Activated CD4-positive, alpha-beta T cell treated with anti-CD3 and anti-CD28 coated beads, Interleukin-2, amount 10 ng/mL, durations not matched to agents 24 days and 14 days (primary cell): ENCODE results near the gene SSX2IP. TPM values are rescaled to one million over a fixed set of nuclear protein-coding genes. Genes with fewer than 3 reads are reported as not detected.

Source experiments
- DNase-seq: peaks from one replicate; pipeline ENCODE4 v3.0.0; 2022
- H3K27ac Mint-ChIP-seq: one replicate; pipeline ENCODE4 v1.8.0; 2022; ENCODE audit warnings: mild to moderate bottlenecking, mixed read lengths
- H3K27me3 Mint-ChIP-seq: one replicate; pipeline ENCODE4 v1.8.0; 2022; ENCODE audit warnings: mixed read lengths
- H3K36me3 Mint-ChIP-seq: one replicate; pipeline ENCODE4 v1.8.0; 2022; ENCODE audit warnings: low read depth, mild to moderate bottlenecking, mixed read lengths
- H3K4me1 Mint-ChIP-seq: one replicate; pipeline ENCODE4 v1.8.0; 2021; ENCODE audit warnings: mixed read lengths
- H3K4me3 Mint-ChIP-seq: one replicate; pipeline ENCODE4 v1.8.0; 2022; ENCODE audit warnings: mild to moderate bottlenecking, moderate library complexity, mixed read lengths
- H3K9me3 Mint-ChIP-seq: one replicate; pipeline ENCODE4 v1.8.0; 2021; ENCODE audit warnings: mixed read lengths
- intact Hi-C: fragments of 100-400 bp; cut with micrococcal nuclease; formaldehyde crosslinking; loops from one replicate; pipeline ENCODE4 v1.15.1; 2023
- total RNA-seq: library from RNA; stranded (reverse); gene quantifications from 2 replicates; pipeline ENCODE4 v1.2.3, GENCODE V29; 2022

Gene SSX2IP
- total RNA-seq, 1 donor from 2014 or later: 11.8 TPM

DNA sequence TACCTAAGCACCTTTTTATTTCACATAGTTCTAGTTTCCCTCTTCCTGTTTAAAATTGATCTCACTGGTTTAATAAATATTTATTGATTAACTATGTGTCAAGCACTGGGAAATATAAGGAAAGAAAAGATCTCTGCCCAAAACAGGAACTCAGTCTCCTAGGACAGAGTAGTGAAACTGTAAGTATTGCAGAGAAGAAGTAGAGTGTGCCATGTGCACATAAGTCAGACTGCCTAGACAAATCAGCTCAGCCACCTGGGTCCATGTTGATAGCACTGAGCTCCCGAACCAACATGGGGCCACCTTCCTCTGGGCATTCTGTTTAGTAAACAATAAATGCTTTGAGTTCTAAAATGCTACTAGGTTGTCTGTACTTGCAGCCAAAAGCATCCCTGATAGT, 9.8 kb upstream of the SSX2IP start:
- DNase-seq: no peak
- intact Hi-C loops: no loop called here
- H3K4me3 Mint-ChIP-seq: no peak overlapping the region
- H3K27ac Mint-ChIP-seq: no peak overlapping the region
- no peaks in the 10 kb centered on the region for H3K36me3 Mint-ChIP-seq
- H3K9me3 Mint-ChIP-seq: no peaks in the 10 kb centered on the region
- peaks cover 5% of the 10 kb centered on the region for H3K4me1 Mint-ChIP-seq
- H3K27me3 Mint-ChIP-seq: peaks cover 10% of the 10 kb centered on the region

DNA sequence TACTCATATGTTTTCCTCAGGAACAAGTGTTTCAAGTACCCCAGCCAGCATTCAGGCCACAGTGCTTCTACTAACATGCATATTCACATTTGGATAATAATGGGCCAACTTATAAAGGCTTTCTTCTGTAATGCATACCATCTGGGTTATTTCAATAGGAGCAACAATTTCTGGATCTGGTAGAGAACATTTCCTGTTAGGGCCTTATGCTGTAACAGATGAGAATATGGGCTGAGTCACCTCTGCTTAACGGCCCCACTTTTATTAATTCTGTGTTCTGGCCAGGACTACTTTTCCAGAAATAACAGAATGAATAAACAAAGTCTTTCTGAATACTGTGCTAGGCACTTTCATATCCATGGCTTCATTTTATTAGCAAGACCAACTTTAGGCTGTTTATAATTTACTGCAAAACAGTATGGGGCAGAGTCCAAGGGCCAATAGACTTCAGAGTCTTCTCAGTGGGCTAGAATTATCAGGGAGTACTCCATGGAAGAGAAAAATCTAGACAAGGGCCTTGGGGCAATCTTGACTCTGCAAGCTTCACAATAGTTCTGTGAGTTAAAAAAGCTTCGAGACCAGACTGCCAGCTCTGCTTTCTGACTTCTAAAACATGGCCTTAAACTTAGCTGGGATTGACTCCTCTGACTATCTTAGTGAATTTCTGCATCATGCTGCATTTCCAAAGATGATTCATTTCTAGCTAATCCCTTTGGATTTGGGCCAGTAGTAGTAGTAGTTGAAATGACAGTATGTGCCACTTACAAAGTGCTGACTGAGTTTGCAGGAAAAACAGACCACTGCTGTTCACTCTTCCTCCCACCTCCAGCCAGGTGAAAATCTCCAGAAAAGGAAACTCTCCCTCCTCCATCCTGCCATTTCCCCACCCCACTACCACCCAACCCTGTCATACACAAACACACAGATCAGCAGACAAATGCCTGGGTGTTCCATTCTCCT, 8.2 kb upstream of the SSX2IP start:
- Mint-ChIP-seq H3K36me3 (no peaks in the 10 kb centered on the region), H3K27ac (no peak overlapping the region), H3K27me3 (peaks cover 10% of the 10 kb centered on the region), H3K4me3 (no peak overlapping the region), H3K4me1 (peaks cover 5% of the 10 kb centered on the region), H3K9me3 (no peaks in the 10 kb centered on the region)
- intact Hi-C loops: no loop called here
- DNase-seq: no peak

DNA sequence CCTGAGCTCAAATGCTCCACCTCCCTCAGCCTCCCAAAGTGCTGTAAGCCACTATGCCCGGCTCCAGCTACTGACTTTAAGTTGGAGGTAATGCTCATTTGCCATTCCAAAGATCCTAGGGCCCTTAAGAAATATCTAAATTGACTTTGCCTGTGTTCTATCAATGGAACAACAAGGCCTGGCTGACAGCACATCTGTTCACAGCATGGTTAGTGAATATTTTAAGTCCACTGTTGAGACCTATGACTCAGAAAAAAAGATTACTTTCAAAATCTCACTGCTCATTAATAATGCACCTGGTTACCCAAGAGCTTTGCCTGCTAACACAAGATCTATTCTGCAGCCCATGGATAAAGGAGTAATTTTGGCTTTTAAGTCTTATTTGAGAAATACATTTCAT, 3.5 kb upstream of the SSX2IP start:
- Mint-ChIP-seq H3K27me3 (peaks cover 1% of the 10 kb centered on the region), H3K9me3 (no peaks in the 10 kb centered on the region), H3K4me3 (no peak overlapping the region), H3K4me1 (peaks cover 28% of the 10 kb centered on the region), H3K27ac (no peak overlapping the region), H3K36me3 (no peaks in the 10 kb centered on the region)
- intact Hi-C loops: loop anchor here (2.0 to 5.0 kb wide), 3 partner anchors 27 to 304 kb away; partner anchors contain the start of gene MCOLN2
- DNase-seq: no peak

DNA sequence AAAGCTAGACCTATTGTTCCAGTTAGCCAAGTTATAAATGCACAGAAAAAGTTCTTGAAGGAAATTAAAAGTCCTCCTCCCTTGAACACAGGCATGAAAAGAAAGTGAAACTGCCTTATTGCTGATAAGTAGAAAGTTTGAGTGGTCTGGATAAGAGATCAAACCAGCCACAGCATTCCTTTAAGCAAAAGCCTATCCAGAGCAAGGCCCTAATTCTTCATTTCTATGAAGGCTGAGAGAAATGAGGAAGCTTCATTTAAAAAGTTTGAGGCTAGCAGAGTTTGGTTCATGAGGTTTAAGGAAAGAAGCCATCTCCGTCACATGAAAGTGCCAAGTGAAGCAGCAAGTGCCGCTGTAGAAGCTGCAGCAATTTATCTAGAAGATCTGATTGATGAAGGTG, 2.7 kb upstream of the SSX2IP start:
- DNase-seq: peak; percentile 68
- Mint-ChIP-seq H3K36me3 (no peaks in the 10 kb centered on the region), H3K27ac (peak overlapping the region; percentile 79), H3K9me3 (no peaks in the 10 kb centered on the region), H3K27me3 (peaks cover 4% of the 10 kb centered on the region), H3K4me3 (peak overlapping the region; percentile 78), H3K4me1 (peaks cover 33% of the 10 kb centered on the region)
- intact Hi-C loops: loop anchor here (2.0 to 5.0 kb wide), 3 partner anchors 28 to 304 kb away; partner anchors contain the start of gene MCOLN2

DNA sequence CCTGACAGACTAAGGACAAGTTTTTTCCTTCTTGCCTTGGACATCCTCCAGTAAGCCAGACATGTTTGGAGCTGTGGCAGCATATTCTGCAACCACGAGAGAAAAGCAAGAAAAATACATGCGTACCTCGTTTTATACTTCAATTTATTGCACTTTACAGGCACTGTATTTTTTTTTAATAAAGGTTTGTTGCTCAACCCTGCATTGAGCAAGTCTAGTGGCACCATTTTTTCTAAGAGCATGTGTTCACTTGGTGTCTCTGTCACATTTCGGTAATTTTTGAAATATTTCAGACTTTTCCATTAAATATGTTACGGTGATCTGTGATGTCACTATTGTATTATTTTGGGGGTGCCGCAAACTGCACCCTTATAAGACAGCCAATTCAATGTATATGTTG, 2.1 kb upstream of the SSX2IP start:
- intact Hi-C loops: loop anchor here (2.0 to 5.0 kb wide), 3 partner anchors 28 to 305 kb away; partner anchors contain the start of gene MCOLN2
- Mint-ChIP-seq H3K4me1 (peaks cover 36% of the 10 kb centered on the region), H3K9me3 (no peaks in the 10 kb centered on the region), H3K27me3 (peaks cover 4% of the 10 kb centered on the region), H3K4me3 (peak overlapping the region; percentile 78), H3K27ac (peak overlapping the region; percentile 79), H3K36me3 (no peaks in the 10 kb centered on the region)
- DNase-seq: peak; percentile 52

DNA sequence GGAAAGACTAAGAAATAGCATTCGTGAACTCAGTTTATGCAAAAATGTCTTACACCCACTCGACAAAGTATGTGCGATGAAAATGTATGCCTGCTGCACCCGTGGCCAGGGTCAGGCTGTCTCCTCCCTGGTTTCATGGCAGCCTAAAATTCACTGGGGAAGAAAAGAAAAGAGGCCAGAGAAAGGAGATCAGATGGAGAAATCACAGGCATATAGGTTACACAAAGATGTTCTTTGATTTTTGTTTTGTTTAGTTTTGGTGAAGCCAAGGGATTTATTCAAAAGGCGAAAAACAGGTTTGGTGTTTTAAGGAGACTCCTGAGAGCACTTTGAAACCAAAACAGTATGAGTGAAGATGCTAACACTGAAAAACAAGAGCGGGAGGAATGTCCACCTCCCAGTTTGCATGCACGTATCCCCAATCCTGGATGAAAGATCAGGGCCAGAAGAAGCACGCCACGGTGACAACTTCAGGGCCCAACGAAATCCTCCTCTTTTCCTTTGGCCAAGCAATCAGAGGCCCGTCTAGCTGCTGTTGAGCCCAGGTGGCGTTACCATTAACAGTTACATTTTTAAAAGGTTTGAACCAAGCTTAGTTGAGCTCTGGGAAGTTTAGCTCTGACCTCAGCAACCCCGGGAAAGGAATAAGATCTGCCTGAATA, 992 bp upstream of the SSX2IP start:
- H3K36me3 Mint-ChIP-seq: peaks cover 3% of the 10 kb centered on the region
- H3K4me1 Mint-ChIP-seq: peaks cover 43% of the 10 kb centered on the region
- H3K4me3 Mint-ChIP-seq: peak overlapping the region; percentile 98
- H3K9me3 Mint-ChIP-seq: no peaks in the 10 kb centered on the region
- peak; percentile 60 for DNase-seq
- H3K27ac Mint-ChIP-seq: peak overlapping the region; percentile 95
- intact Hi-C loops: loop anchor here (2.0 to 5.0 kb wide), 4 partner anchors 62 to 306 kb away; partner anchors contain the start of gene MCOLN2
- peaks cover 4% of the 10 kb centered on the region for H3K27me3 Mint-ChIP-seq

DNA sequence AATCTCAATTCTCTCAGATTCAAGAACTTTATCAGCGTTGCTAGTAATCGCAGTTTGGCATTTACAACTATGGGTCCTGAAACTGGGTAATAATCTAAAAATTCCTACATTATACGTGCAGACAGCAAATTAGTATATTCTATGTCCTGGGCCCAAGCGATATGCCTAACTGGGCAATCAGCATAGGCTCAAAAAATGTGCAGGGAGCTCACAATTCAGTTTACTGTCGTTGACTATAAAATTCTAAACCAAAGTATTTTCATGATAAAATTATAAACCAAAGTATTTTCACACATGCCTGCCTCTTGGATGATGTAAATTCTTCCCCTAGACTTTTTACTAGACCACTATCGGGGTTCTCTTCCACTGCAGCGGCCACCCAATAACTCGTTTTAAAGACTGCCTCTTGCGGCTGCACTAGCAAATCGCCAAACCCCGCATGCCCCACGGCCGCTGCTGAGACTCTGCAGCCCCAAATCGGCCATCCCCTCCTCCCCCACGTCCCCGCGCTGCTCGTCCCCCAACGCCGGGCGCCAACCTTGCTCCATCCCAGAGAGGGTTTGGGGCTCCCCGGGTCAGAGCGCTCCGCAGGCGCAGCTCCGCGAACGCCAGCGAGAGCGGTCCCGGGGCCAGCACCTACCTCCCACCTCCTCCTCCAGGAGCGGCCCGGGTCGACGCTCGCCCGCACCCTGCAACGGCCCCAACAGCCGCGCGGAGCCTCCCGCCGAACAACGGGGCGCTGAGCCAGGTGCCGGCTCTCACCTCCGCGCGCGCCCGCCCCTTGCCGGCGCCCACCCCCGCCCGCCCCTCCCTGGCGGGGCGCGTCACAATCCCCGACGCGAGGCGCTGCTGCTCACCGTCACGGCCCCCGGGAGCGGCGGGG, 506 bp downstream of the SSX2IP start:
- Mint-ChIP-seq H3K36me3 (peaks cover 3% of the 10 kb centered on the region), H3K27me3 (peaks cover 4% of the 10 kb centered on the region), H3K27ac (peak overlapping the region; percentile 42), H3K9me3 (no peaks in the 10 kb centered on the region), H3K4me3 (peak overlapping the region; percentile 98), H3K4me1 (peaks cover 43% of the 10 kb centered on the region)
- intact Hi-C loops: loop anchor here (1.0 to 5.0 kb wide), 8 partner anchors 63 to 543 kb away; partner anchors contain the start of genes CTBS, GNG5, MCOLN2 and RPF1
- DNase-seq: no peak

DNA sequence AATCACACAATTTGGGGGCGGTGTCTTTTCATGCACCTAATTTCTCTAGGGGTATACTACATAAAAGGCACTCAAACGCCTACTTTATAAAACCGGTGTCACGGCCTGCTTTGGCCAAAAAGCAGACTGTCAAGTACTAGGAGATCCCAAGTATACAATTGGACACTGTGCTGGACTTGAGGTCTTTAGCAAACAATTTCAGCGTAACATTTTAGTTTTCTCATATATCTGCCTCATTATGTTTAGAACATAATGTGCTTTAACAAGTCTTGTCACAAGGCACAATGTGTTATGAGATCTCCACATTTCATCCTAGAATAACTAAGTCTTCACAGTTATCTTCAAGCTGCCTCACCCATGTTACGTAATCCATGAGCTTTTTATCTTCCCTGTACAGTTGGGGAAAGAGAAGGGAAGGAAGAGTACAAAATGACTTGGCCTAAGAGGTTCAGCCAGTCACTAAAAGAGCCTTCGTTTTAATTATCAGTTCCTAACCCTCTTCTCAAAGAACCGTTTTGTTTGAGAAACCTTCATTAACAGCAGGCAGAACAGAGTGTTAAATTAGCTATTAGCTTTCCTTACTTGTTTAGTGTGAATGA, 1.7 kb downstream of the SSX2IP start:
- DNase-seq: peak; percentile 49
- no peaks in the 10 kb centered on the region for H3K9me3 Mint-ChIP-seq
- no peak overlapping the region for H3K27ac Mint-ChIP-seq
- H3K4me3 Mint-ChIP-seq: peak overlapping the region; percentile 98
- H3K36me3 Mint-ChIP-seq: peaks cover 3% of the 10 kb centered on the region
- H3K4me1 Mint-ChIP-seq: peaks cover 43% of the 10 kb centered on the region
- intact Hi-C loops: no loop called here
- H3K27me3 Mint-ChIP-seq: peaks cover 4% of the 10 kb centered on the region

DNA sequence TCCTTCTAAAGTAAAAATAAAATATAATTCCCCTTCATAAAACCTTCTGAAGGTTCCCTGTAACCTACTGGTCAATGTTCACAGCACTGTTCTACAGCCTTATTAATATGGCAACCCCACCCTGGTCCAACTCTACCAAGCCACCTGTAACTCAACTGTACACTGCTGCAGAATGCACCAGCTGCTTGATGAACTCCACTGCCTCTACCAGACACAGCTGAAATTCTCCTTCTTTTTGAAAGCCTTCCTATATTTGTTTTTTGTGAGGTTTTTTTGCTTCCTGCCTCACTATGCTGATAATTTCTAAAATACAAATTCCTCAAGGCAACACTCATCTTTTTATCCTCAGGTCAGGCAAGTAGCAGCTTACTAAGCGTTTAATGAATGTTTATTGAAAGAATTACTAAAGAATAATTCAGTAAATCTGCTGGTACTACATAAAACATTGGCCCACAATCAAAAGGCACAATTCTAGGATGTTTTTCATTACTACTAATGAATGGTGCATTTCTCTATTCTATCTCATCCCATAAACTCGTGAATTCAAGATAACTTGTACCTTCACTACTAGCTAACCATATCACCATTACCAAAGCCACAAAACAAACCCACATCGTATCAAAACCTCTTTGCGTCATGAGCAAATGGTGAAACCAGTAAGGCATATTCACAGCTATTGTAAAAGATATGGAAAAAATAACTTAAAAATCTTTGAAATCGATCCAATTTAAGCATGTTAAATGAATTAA, 2.4 kb downstream of the SSX2IP start:
- no peak overlapping the region for H3K27ac Mint-ChIP-seq
- no peaks in the 10 kb centered on the region for H3K9me3 Mint-ChIP-seq
- H3K4me1 Mint-ChIP-seq: peaks cover 39% of the 10 kb centered on the region
- H3K27me3 Mint-ChIP-seq: peaks cover 4% of the 10 kb centered on the region
- intact Hi-C loops: no loop called here
- DNase-seq: peak; percentile 44
- no peak overlapping the region for H3K4me3 Mint-ChIP-seq
- H3K36me3 Mint-ChIP-seq: peaks cover 3% of the 10 kb centered on the region

DNA sequence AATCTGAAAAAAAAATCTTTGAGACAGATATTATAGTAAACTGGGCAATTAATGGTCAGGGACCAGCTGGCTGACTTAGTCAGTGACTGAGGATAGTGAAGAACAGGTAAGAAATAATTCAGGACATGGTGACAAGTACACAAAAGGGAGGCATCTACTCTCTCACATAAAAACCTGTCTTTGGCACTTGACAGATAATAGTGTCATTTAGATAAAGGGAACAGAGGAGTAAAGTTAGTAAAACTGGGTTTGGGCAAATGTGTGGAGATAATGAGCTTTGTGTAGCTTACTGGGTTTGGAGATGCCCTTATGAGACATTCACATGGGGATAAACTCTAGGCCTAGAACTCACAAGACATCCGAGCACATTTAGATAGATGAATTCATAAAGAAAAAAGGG, 4.0 kb downstream of the SSX2IP start:
- DNase-seq: no peak
- H3K27ac Mint-ChIP-seq: no peak overlapping the region
- H3K4me1 Mint-ChIP-seq: peaks cover 30% of the 10 kb centered on the region
- peaks cover 6% of the 10 kb centered on the region for H3K36me3 Mint-ChIP-seq
- H3K27me3 Mint-ChIP-seq: peaks cover 4% of the 10 kb centered on the region
- intact Hi-C loops: no loop called here
- H3K4me3 Mint-ChIP-seq: no peak overlapping the region
- H3K9me3 Mint-ChIP-seq: no peaks in the 10 kb centered on the region

DNA sequence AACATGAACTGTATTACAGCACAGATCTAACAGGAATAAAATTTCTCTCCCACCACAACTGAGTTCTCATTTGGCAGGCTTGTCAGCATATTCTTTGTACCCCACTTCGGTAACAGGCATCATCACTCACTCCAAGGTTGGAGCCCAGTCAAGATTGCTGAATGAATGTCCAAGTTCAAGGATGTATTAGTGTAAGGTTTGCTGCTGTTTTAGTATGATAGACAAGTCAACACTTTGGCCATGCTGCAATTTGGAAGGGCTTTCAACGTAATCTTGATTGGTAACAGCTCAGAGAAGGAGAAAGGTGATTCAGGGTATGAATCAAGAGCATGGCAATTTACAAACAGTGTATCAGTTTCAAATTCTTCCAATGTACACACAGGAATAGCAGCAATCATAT, 6.8 kb downstream of the SSX2IP start:
- Mint-ChIP-seq H3K4me3 (no peak overlapping the region), H3K36me3 (peaks cover 11% of the 10 kb centered on the region), H3K4me1 (peaks cover 12% of the 10 kb centered on the region), H3K9me3 (no peaks in the 10 kb centered on the region), H3K27me3 (no peaks in the 10 kb centered on the region), H3K27ac (no peak overlapping the region)
- no peak for DNase-seq
- intact Hi-C loops: no loop called here

DNA sequence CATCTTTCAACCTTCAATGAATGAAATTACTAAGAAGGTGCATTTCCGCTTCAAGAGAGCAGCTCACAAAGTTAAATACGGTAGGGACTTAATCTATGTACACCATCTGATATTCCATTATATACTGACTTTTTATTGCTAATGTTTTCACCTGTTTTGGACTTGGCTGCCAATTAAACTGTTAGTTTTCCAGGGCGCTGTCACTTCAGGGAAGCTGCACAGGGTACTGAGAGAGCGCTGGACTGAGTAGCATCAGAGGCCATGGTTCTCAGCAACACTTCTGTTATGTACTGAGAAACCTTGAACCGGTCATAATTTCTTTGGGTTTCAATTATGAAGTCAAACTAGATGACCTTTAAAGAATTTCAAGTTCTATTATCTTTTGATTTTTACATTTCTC, 8.2 kb downstream of the SSX2IP start:
- no peaks in the 10 kb centered on the region for H3K9me3 Mint-ChIP-seq
- DNase-seq: no peak
- H3K4me1 Mint-ChIP-seq: peaks cover 6% of the 10 kb centered on the region
- H3K36me3 Mint-ChIP-seq: peaks cover 14% of the 10 kb centered on the region
- no peak overlapping the region for H3K27ac Mint-ChIP-seq
- H3K4me3 Mint-ChIP-seq: no peak overlapping the region
- intact Hi-C loops: no loop called here
- no peaks in the 10 kb centered on the region for H3K27me3 Mint-ChIP-seq
